Muscle layer of colon (tissue), 2 donors: ENCODE measurements around the gene PCSK6.
"Not testable (repeated sequence)": the region's sequence is repeated elsewhere in the genome, so short reads cannot be mapped to it uniquely, and the experiment has no call there.

Source experiments
- H3K27ac ChIP-seq: one replicate; pipeline ENCODE4 v1.7.0; 2013; ENCODE audit warnings: low read depth, mild to moderate bottlenecking, low read length, moderate library complexity
- H3K27me3 ChIP-seq, 2 donors: one replicate each; pipeline ENCODE4 v1.7.0; 2013; ENCODE audit warnings: low read length in 2 of 2, mild to moderate bottlenecking in 2 of 2; ENCODE audit not compliant: insufficient read depth in 2 of 2, control insufficient read depth in 1 of 2
- H3K36me3 ChIP-seq: one replicate; pipeline ENCODE4 v1.7.0; 2013; ENCODE audit warnings: mild to moderate bottlenecking, low read length; ENCODE audit not compliant: insufficient read depth
- H3K4me1 ChIP-seq: one replicate; pipeline ENCODE4 v1.7.0; 2013; ENCODE audit warnings: mild to moderate bottlenecking, low read length; ENCODE audit not compliant: insufficient read depth
- H3K4me3 ChIP-seq, 2 donors: one replicate each; pipeline ENCODE4 v1.7.0; 2013; ENCODE audit warnings: low read length in 2 of 2, low read depth in 1 of 2, mild to moderate bottlenecking in 1 of 2, moderate library complexity in 1 of 2
- H3K9ac ChIP-seq: one replicate; pipeline ENCODE4 v1.7.0; 2013; ENCODE audit warnings: low read length
- H3K9me3 ChIP-seq: one replicate; pipeline ENCODE4 v1.7.0; 2013; ENCODE audit warnings: mild to moderate bottlenecking, low read length
- donor health status: abdominal sarcoma.
- donor health status: Adenocarcinoma of cecum.

Gene PCSK6

GRCh38 chr15:101476756-101477155, 12.8 kb downstream of the PCSK6 start:
- H3K9ac ChIP-seq: no peak overlapping the region
- H3K27me3 ChIP-seq: no peaks in the 10 kb centered on the region
- H3K36me3 ChIP-seq: no peaks in the 10 kb centered on the region
- H3K4me3 ChIP-seq: no peak overlapping the region
- no peak overlapping the region for H3K27ac ChIP-seq
- no peaks in the 10 kb centered on the region for H3K4me1 ChIP-seq
- H3K9me3 ChIP-seq: no peaks in the 10 kb centered on the region

DNA sequence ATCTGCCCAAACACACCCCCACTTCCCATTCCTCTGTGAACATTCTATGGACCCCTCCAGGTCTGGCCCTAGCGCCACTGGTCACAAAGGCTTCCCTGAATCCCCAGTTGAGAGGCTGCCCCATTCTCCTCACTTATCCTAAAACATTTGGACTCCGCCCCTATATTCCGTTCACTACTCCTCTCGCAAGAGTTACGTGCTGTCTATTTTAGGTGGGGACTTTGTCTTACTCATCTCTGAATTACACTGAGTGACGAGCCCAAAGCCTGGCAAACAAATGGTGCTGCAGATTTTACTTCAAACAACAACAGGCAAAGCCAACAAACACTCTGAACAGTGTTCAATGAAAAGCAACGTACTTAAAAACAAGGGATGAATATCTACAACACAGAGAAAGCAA, 14.5 kb downstream of the PCSK6 start:
- no peaks in the 10 kb centered on the region for H3K9me3 ChIP-seq
- H3K27ac ChIP-seq: no peak overlapping the region
- no peak overlapping the region for H3K9ac ChIP-seq
- no peaks in the 10 kb centered on the region for H3K4me1 ChIP-seq
- H3K4me3 ChIP-seq: no peak overlapping the region
- H3K27me3 ChIP-seq: no peaks in the 10 kb centered on the region
- H3K36me3 ChIP-seq: no peaks in the 10 kb centered on the region

DNA sequence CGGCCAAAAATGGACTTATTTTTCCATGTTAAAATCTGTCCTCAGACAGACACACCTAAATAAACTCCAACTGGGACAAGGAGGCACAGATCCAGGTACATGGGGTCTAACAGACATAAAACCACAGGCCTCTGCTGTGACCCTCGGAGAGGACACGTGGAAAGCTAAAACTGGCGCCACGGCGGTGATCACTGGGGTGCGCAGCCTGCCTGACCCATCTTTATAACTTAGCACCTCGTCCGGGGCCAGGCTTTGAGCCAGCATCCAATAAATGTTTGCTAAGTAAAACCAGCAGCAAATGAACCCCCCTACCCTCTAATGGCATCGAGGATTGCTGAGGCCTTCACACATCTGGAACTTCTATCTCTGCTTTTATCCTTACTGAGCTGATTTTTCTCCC, 15.3 kb downstream of the PCSK6 start:
- no peak overlapping the region for H3K27ac ChIP-seq
- no peak overlapping the region for H3K9ac ChIP-seq
- H3K27me3 ChIP-seq: no peaks in the 10 kb centered on the region
- H3K36me3 ChIP-seq: no peaks in the 10 kb centered on the region
- no peaks in the 10 kb centered on the region for H3K4me1 ChIP-seq
- no peak overlapping the region for H3K4me3 ChIP-seq
- no peaks in the 10 kb centered on the region for H3K9me3 ChIP-seq

DNA sequence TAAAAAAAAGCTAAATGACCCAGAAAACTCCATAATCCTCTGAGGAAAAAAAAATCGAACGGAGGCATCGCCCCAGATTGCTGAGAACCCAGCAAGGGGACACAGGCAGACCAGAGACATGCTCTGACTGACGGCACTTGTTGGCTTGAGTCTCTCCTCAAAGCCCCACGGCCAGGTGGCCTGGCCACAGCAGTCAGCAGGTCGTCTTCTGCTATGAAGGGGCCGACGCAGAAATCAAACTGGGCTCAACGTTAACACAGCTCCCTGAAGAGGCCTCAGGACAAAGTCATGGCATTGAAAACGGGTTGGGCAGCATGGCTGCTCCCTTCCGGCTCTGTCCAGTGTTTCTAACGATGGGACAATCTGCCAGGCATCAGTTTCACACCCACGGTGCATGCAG, 17.5 kb downstream of the PCSK6 start:
- H3K27ac ChIP-seq: no peak overlapping the region
- H3K27me3 ChIP-seq: no peaks in the 10 kb centered on the region
- no peak overlapping the region for H3K4me3 ChIP-seq
- no peaks in the 10 kb centered on the region for H3K4me1 ChIP-seq
- no peaks in the 10 kb centered on the region for H3K36me3 ChIP-seq
- H3K9me3 ChIP-seq: no peaks in the 10 kb centered on the region
- H3K9ac ChIP-seq: no peak overlapping the region

GRCh38 chr15:101470548-101471239, 18.8 kb downstream of the PCSK6 start:
- H3K4me3 ChIP-seq: no peak overlapping the region
- no peak overlapping the region for H3K9ac ChIP-seq
- H3K27ac ChIP-seq: no peak overlapping the region

GRCh38 chr15:101469520-101470288, 19.8 kb downstream of the PCSK6 start:
- H3K9ac ChIP-seq: no peak overlapping the region

More at GRCh38 chr15:101470548-101471239, 18.8 kb downstream of the PCSK6 start:
- no peaks in the 10 kb centered on the region for H3K4me1 ChIP-seq
- no peaks in the 10 kb centered on the region for H3K27me3 ChIP-seq
- H3K9me3 ChIP-seq: no peaks in the 10 kb centered on the region
- H3K36me3 ChIP-seq: no peaks in the 10 kb centered on the region

DNA sequence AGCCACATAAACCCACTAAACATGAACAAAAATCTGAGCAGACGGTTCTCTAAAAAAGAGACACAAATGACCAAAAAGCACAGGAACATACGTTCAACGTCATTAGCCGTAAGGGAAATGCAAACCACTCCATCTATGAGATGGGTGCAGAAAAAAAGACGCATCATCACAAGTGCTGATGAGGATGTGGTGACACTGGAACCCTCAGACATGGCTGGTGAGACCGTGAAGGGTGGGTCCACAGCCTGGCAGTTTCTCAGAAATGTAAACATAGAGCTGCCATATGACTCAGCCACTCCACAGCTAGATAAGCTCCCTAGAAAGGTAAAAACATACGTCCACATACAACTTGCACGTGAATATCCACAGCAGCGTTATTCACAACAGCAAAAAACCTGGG, 23.3 kb downstream of the PCSK6 start:
- H3K4me1 ChIP-seq: no peaks in the 10 kb centered on the region
- no peaks in the 10 kb centered on the region for H3K27me3 ChIP-seq
- no peaks in the 10 kb centered on the region for H3K9me3 ChIP-seq
- H3K9ac ChIP-seq: no peak overlapping the region
- no peak overlapping the region for H3K4me3 ChIP-seq
- H3K27ac ChIP-seq: no peak overlapping the region
- no peaks in the 10 kb centered on the region for H3K36me3 ChIP-seq

More at GRCh38 chr15:101469520-101470288, 19.8 kb downstream of the PCSK6 start:
- no peaks in the 10 kb centered on the region for H3K36me3 ChIP-seq
- no peak overlapping the region for H3K4me3 ChIP-seq
- no peak overlapping the region for H3K27ac ChIP-seq
- no peaks in the 10 kb centered on the region for H3K9me3 ChIP-seq
- H3K4me1 ChIP-seq: no peaks in the 10 kb centered on the region
- H3K27me3 ChIP-seq: no peaks in the 10 kb centered on the region

- no peaks in the 10 kb centered on the region for H3K36me3 ChIP-seq
- H3K4me1 ChIP-seq: no peaks in the 10 kb centered on the region
- no peak overlapping the region for H3K4me3 ChIP-seq
- H3K9ac ChIP-seq: no peak overlapping the region
- H3K27me3 ChIP-seq: no peaks in the 10 kb centered on the region
- H3K9me3 ChIP-seq: no peaks in the 10 kb centered on the region
- H3K27ac ChIP-seq: no peak overlapping the region
Observed at GRCh38 chr15:101464999-101465669, 24.4 kb downstream of the PCSK6 start.

DNA sequence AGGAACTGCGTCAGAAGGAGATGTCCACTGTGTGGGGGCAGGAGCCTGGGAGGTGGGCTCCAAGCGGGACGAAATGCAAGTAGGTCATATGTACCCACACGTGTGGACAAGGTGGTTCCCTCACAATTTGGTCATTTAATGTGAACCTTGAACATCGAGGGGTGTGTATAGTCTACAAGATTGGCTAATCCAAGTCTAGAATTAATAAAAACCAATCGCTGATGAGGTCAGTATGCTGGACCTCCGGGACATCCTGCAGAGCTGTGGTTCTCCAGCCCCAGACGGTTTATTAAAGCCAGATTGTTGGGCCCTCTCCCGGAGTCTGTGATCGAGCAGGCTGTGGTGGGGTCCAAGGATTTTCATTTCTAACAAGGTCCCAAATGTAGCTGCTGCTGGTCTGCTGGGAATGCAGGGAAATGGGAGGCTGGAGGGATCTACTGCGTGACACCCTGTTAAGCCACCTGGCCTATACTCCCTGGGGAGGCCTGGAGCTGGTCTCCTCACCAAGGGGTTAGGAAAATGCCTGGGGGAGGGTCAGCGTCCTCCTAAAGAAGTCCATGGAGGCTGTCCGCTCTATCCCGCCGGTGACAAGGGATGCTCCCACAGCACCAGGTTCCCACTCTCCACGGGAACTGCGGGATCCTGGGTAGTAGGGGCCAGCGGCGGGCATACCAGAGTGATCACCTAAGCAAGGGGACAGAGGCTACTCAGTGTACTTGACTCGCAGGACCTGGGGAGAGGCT, 25.1 kb downstream of the PCSK6 start:
- Histone ChIP-seq H3K36me3 (no peaks in the 10 kb centered on the region), H3K27ac (no peak overlapping the region), H3K4me3 (no peak overlapping the region), H3K9ac (no peak overlapping the region), H3K4me1 (no peaks in the 10 kb centered on the region), H3K27me3 (no peaks in the 10 kb centered on the region), H3K9me3 (no peaks in the 10 kb centered on the region)

- H3K9ac ChIP-seq: not testable (repeated sequence)
Observed at GRCh38 chr15:101463696-101464095, 25.8 kb downstream of the PCSK6 start.

GRCh38 chr15:101463270-101463669, 26.2 kb downstream of the PCSK6 start:
- peaks cover 8% of the 10 kb centered on the region for H3K4me1 ChIP-seq
- no peaks in the 10 kb centered on the region for H3K27me3 ChIP-seq
- H3K36me3 ChIP-seq: no peaks in the 10 kb centered on the region
- no peak overlapping the region for H3K9ac ChIP-seq
- no peak overlapping the region for H3K27ac ChIP-seq
- H3K9me3 ChIP-seq: no peaks in the 10 kb centered on the region
- H3K4me3 ChIP-seq: no peak overlapping the region

More at GRCh38 chr15:101463696-101464095, 25.8 kb downstream of the PCSK6 start:
- H3K9me3 ChIP-seq, H3K27ac ChIP-seq, H3K27me3 ChIP-seq, H3K4me3 ChIP-seq, H3K36me3 ChIP-seq, H3K4me1 ChIP-seq: not testable (repeated sequence)
